ENCODE results near the gene LDHD. TPM values are rescaled to one million over a fixed set of nuclear protein-coding genes. Genes with fewer than 3 reads are reported as not detected.
"Not testable (repeated sequence)": the region's sequence is repeated elsewhere in the genome, so short reads cannot be mapped to it uniquely, and the experiment has no call there.

LDHD gene
- polyA plus RNA-seq, 10 donors = 1.1 to 4.0 (median 2.0) TPM

DNA sequence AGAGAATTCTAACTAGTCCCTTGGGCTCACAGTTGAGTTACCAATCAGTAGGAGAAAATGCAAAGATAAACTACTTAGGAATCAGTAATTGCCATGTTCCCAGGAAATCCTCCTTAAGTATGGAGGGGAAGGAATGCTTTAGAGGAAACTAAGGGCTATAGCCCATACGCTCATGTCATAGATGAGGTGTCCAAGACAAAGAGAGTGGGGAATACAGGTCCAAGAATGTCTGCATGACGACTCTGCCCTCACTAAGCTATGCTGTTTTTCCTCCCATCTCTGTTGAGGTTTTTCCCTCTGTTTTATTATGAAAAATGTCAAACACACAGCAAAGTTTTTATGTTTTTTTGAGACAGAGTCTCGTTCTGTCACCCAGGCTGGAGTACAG is 16.0 kb downstream of the LDHD start:
- no peak for DNase-seq

DNA sequence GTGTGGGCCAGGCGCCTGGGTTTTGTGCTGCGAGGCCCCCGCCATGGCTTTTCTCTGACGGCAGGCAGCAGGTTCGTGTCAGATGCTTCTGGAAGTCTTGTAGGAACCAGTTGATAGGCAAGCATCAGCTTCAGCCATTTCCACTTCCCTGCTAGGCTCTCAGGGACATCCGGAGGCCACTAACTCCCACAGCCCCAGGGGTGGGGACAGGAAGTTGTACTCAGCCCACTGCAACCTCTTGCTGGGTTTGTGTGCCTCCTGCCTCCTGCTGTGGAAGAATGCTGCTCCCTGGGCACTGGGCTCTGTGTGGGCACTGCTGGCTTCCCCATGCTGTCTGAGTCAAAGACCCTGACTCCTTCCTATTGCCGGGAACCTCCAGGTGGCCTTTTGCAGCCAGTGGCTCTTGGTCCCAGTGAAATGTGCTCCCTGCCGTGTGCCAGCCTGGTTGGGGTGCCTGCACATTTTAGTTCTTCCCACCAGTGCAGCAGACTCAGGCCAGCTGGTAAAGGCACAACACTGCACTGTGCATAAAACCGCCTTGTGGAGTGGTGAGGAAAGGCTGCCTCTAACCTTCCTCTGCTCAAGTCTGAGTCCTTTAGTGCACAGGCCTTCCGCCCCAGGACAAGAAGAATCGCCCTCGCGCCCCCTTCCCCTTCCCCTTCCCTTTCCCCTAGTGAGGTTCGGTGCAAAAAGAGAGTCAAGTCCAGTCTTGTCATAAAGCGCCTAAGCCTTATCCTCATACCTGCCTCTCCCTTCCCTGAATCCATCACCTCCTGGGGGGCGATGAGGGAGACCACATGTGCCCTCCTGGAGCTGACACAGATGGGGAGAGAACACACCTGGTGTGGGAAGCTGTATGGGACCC is 16.6 kb downstream of the LDHD start:
- peak in 1 of 3 donors; percentile 41 for DNase-seq

- no peak for DNase-seq
These were observed 17.4 kb downstream of the LDHD start for GRCh38 chr16:75099075-75099667.

DNA sequence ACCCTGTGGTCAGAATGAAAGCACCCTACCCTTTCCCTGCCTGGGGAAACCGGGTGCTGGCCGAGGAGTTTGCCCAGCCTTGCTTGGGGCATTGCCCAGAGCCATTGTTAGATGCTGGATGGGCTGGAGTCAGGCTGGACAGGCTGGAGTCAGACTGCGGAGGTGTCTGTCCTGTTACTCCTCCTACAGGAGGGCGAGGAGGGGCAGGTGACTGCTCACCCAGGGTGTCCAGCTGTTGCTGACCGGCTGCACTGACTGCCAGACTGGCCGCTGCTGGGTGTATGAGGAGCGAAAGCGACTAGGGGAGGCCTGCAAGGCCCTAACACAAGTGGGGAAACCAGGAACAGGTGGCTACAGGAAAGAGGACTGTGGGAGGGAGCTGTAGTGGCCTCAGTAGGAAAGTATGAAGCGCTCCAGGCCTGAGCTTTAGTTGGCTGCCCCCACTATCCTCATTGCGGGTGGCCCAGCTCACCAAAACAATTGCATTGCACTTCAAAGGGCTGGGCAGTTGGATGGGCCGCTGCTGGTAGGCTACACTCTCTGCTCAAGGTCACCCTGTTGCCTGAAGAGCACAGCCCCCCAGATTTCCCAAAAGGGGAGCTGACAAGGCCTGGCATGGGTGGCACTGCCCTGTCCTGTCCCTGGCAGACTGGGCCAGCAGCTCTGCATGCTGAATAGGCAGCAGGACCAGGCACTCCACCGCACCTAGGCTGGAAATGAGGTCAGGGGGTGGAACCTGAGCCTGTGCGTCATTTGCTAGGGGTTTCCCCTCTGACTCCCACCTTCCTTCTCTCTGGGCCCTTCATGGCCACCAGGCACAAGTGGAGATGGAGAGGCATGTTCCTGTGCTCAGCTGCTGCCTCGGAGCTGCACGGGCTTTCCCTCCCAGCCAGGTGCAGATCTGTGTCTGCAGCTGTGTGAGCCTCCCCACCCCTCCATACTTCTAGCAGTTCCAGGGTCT is 18.4 kb downstream of the LDHD start:
- DNase-seq = no peak

DNA sequence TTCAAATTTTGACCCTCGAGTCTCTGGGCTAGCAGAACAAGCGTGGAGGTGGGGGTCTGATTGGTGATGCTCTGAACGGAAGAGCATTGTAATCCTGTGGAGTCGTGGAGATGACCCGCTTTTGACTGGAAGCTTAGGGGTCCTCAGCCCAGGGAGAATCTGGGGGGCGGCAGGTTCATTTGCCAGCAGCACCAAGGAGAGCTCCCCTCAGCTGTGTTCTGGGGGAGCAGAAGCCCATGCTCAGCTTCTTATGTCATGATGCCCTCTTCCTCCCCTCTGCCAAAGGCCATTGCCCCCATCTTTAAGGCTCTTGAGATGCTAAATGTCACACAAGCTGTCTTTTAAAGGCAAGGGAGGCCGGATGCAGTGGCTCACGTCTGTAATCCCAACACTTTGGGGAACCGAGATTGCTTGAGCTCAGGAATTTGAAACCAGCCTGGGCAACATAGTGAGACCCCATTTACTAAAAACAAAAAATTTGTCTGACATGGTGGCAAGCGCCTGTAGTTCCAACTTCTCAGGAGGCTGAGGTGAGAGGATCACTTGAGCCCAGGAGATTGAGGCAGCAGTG is 19.3 kb downstream of the LDHD start:
- DNase-seq = no peak

DNA sequence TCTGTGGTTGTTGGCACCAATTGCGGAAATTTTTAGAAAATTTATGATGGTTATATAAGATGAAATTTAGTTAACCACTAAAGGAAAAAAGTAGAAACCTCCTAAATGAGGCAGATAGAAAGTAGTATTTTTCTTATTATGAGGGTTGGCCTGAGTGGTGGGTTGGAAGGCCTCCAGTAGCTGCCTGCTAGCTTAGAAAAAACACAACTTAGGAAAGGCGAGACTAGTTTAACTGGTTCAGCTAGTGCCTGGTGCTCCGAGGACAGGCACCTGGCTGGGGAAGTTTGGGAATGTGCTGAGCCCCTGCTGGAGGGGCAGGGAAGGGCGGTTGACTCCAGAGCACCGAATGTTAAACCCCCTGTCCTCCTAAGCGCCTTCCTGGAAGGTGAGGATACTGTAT is 19.9 kb downstream of the LDHD start:
- peak in 1 of 3 donors; percentile 32 for DNase-seq

DNA sequence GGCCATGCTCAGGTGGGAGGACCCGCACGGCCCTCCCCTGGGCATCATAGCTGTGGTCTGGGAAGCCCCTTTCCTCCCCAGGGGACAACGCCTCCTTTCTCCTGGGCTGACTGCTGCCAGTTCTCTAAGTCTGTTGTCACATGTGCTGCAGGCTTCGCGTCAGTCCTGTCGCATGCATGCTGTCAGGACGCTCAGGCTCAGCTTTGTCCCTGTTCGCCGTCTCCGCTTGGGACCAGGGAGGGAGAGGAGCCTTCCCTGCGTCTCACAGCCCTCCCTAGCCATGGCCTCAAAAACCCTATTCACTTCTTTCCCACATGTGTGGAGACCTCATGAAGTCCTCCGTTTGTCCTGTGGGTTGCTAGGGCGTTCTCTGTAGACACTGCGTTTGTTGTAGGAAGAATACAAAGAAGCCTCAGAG is 21.4 kb downstream of the LDHD start:
- no peak for DNase-seq

DNA sequence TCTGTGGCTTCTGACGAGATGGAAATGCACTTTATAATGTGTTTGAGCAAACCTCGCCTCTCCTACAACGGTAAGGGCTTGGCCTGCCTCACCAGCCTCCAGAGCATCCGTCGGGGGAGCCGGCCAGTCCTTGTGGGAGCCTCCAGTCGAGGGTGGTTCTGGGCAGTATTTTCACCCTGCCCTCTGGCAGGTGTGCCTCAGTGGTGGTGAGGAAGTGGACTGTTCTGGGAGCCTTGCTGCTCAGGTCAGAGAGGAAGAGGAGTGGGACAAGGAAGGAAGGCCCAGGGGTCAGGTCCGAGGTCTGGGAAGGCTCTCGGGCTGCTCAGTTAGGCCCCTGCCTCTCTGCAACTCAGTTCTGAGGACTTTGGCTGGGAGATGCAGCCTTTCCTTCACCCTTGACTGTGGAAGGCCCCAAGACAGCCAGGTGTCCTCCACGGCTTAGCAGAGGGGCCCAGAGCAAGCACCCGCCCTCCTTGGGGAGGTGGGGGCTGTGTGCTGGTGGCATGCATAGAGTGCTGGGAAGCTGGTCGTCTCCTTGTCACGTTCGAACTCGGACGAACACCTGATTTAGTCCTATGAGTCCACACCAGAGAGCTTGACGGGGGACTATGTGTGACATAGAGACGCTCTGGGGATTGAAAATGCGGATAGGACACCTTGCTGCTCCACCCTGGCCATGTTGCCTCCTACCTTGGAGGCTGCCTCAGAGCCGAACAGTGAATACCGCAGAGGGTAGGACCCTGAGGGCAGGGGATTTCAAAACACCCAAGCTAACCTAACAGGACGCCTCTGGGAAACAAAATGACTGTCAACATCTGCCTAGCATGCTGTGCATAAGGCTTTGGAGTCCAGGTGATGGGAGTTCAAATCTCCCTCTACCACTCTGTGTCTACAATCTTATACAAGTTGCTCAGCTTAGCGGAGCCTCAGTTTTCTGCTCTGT is 22.7 kb downstream of the LDHD start:
- DNase-seq = no peak

DNA sequence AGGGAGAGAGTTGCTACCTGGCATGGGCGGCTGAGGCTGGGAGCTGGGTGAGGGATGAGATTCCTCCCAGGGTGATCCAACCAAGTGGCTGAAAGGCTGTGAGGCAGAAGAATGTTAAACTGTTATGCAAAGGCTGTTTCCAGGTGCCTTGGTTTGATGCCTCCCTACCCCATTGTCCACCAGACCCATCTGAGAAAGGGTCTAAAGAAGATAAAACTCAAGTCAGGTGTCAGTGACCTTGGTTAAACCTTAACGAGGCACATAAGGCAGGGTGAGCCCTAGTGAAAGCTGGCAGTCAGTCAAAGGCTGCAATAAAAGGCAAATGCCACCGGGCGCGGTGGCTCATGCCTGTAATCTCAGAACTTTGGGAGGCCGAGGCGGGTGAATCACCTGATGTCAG is 23.8 kb downstream of the LDHD start:
- DNase-seq = no peak

GRCh38 chr16:75091619-75092018 is 25.0 kb downstream of the LDHD start:
- DNase-seq = not testable (repeated sequence)

DNA sequence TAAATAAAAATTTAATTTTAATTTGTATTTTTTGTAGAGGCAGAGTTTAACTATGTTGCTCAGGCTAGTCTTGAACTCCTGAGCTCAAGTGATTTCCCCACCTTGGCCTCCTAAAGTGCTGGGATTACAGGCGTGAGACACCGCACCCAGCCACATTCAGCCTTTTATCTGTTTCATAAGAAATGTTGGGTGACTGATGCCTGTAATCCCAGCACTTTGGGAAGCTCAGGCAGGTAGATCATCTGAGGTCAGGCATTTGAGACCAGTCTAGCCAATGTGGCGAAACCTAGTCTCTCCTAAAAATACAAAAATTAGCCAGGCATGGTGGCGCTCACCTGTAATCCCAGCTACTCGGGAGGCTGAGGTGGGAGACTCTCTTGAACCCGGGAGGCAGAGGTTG is 25.7 kb downstream of the LDHD start:
- DNase-seq = not testable (repeated sequence)

GRCh38 chr16:75089486-75090202 is 26.9 kb downstream of the LDHD start:
- DNase-seq = no peak

DNA sequence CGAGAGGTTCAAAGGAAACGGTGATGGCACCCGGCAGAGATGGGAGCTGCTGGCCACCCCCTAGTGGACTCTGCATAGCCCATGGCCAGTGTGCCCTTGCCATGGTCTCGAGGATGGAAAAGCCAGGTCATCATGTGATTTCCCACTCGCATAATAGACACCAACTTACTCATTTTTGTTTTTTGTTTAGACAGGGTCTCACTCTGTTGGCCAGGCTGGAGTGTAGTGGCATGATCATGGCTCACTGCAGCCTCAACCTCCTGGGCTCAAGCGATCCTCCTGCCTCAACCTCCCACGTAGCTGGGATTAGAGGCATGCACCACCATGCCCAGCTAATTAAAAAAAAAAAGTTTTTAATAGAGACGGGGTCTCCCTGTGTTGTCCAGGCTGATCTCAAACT is 27.6 kb downstream of the LDHD start:
- DNase-seq = no peak

GRCh38 chr16:75088216-75088615 is 28.4 kb downstream of the LDHD start:
- peak in 1 of 3 donors; percentile 47 for DNase-seq

DNA sequence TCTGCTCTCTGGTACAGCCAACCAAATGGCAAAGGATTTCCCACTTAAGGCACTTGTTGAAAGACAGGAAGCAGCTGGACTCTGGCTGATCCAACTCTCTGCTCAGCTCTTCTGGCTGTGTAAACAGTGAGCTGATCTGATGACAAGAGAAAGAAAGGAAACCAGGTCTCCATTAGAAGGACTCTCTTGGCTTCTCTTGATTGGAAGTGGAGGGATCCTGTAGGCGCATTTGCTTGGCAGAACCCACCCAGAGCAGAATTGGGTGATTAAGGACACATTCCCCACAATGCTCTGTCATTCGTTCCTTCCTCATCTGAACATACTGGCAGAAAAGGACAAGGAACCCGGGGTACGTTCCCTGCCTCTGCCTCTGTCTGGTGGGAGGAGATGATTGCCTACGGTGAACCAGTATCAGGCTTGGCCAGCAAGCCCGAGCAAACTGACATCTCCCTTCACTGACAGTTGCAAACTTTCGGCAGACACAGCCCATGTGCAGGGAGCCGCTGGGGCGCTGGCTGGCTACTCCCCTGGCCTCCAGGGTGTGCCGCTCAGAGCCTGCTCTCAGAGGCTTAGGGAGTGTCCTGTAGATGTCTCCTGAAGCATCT is 29.1 kb downstream of the LDHD start:
- peak in 2 of 3 donors; percentile 73 to 78 for DNase-seq

DNA sequence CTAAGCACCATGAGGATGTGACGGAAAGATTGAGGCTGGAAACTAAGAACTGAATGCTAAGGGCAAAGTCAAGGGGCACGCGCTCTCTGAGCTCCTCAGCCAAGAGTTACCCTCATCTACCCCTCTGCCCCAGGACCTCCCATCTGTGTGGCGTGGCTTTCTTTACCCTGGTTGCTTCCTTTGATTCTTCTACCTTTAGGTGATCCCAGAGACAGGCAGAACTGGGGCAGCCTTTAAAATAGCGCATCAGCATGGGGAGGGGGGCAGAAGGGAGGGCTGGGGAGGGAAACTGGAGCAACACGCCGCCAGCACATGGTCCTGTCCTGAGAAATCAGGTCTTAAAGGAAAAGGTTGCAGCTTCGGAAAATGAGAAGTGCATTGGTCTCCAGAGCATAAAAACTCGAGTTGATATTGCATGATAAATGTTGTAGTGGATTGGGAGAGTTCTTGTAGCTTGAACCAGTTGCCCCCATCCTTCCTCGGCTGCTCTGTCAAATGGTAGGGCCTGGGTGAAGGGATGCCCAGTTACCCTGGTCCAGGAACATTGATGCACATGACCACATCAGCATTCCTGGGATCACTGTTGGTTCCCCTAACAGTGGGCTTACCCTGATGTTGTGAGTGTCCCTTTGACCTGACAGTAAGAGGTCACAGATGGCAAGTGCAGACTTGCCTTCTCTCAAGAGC is 29.7 kb downstream of the LDHD start:
- DNase-seq = no peak

GRCh38 chr16:75086281-75086680 is 30.3 kb downstream of the LDHD start:
- DNase-seq = no peak

- no peak for DNase-seq
These were observed 31.0 kb downstream of the LDHD start for GRCh38 chr16:75085556-75085955.

GRCh38 chr16:75083813-75084212 is 32.8 kb downstream of the LDHD start:
- no peak for DNase-seq

Measured in muscle of back (tissue), 11 donors.